Tibial artery (tissue), 4 donors: ENCODE data around the gene COL8A2.

Source experiments
- DNase-seq, 2 donors: peaks; one replicate each; pipeline ENCODE4 v3.0.0-alpha.2; 2019
- H3K27ac ChIP-seq, 2 donors: fragments of 200-600 bp; sonication (generic) in 1 of 2; 1 replicate in 1 of 2; 2 replicates in 1 of 2; pipeline ENCODE4 v1.5.1; 2018 to 2019; ENCODE audit warnings: mild to moderate bottlenecking in 1 of 2
- H3K27me3 ChIP-seq, 2 donors: fragments of 200-600 bp; sonication (generic) in 1 of 2; one replicate each; pipeline versions ENCODE4 v1.5.1 to v1.6.0; 2016 to 2019
- H3K36me3 ChIP-seq, 3 donors: fragments of 200-600 bp; sonication (generic) in 2 of 3; one replicate each; pipeline ENCODE4 v1.5.1; 2016 to 2019; ENCODE audit warnings: mild to moderate bottlenecking in 2 of 3
- H3K4me1 ChIP-seq, 4 donors: fragments of 200-600 bp; sonication (generic) in 2 of 4; 1 replicate in 3 of 4; 2 replicates in 1 of 4; pipeline ENCODE4 v1.5.1; 2016 to 2019
- H3K4me3 ChIP-seq, 2 donors: fragments of 200-600 bp; sonication (generic) in 1 of 2; 1 replicate in 1 of 2; 2 replicates in 1 of 2; pipeline ENCODE4 v1.5.1; 2018 to 2019; ENCODE audit warnings: mild to moderate bottlenecking in 2 of 2
- H3K9me3 ChIP-seq, 3 donors: fragments of 200-600 bp; sonication (generic) in 1 of 3; one replicate each; pipeline ENCODE4 v1.5.1; 2016 to 2019
- CTCF ChIP-seq, 2 experiments: fragments of 200-600 bp in 1 of 2; fragments of 450-650 bp in 1 of 2; IDR thresholded peaks; one replicate each; pipeline ENCODE4 v1.5.1; 2017 to 2019; ENCODE audit warnings: antibody characterized with exemption in 2 of 2, mild to moderate bottlenecking in 1 of 2, moderate library complexity in 1 of 2
- intact Hi-C: fragments of 100-400 bp; cut with DNase I; formaldehyde crosslinking; loops from one replicate; pipeline ENCODE4 v1.15.0; 2023; ENCODE audit warnings: low total_unique reads

The COL8A2 gene

GRCh38 chr1:36155408-36156328, 30.6 kb upstream of the COL8A2 start, which contains the start of gene MAP7D1:
MAP7D1 (plus strand) TSS chr1:36156160; CDS start chr1:36156418, 258 bp downstream.
- no peaks in the 10 kb centered on the region for H3K9me3 ChIP-seq
- H3K4me1 ChIP-seq: peaks cover 4 to 72% (median 57%) of the 10 kb centered on the region in 4 donors
- H3K36me3 ChIP-seq: no peaks in the 10 kb centered on the region
- H3K27ac ChIP-seq: peak within 1 kb of the TSS; percentile 99 to 100
- TF ChIP-seq CTCF (IDR thresholded peaks at IDR 0.05): no peak
- intact Hi-C loops: loop anchor here (5.0 kb wide), 1 partner anchor 132 kb away; no protein-coding TSS in a partner anchor
- DNase-seq: peak; percentile 88 to 94
- H3K4me3 ChIP-seq: peak within 1 kb of the TSS; percentile 99 to 100
- no peaks in the 10 kb centered on the region for H3K27me3 ChIP-seq

GRCh38 chr1:36154765-36155407, 29.9 kb upstream of the COL8A2 start:
- peaks cover 4 to 72% (median 57%) of the 10 kb centered on the region in 4 donors for H3K4me1 ChIP-seq
- no peak for TF ChIP-seq CTCF (IDR thresholded peaks at IDR 0.05)
- intact Hi-C loops: loop anchor here (5.0 kb wide), 2 partner anchors 32 to 132 kb away; no protein-coding TSS in a partner anchor
- peak overlapping the region; percentile 99 to 100 for H3K27ac ChIP-seq
- H3K4me3 ChIP-seq: peak overlapping the region; percentile 99 to 100
- no peaks in the 10 kb centered on the region for H3K27me3 ChIP-seq
- H3K36me3 ChIP-seq: no peaks in the 10 kb centered on the region
- H3K9me3 ChIP-seq: no peaks in the 10 kb centered on the region
- DNase-seq: peak; percentile 42 to 85

- Histone ChIP-seq H3K9me3 (no peaks in the 10 kb centered on the region), H3K4me1 (peaks cover 4 to 69% (median 53%) of the 10 kb centered on the region in 4 donors), H3K4me3 (no peak overlapping the region), H3K27ac (peak overlapping the region; percentile 99 to 100), H3K36me3 (no peaks in the 10 kb centered on the region), H3K27me3 (no peaks in the 10 kb centered on the region)
- no peak for DNase-seq
- intact Hi-C loops: loop anchor here (5.0 kb wide), 1 partner anchor 33 kb away; no protein-coding TSS in a partner anchor
- TF ChIP-seq CTCF (IDR thresholded peaks at IDR 0.05): no peak
Observed at GRCh38 chr1:36154335-36154734, 29.3 kb upstream of the COL8A2 start.

- no peak overlapping the region for H3K4me3 ChIP-seq
- H3K36me3 ChIP-seq: no peaks in the 10 kb centered on the region
- peak overlapping the region; percentile 99 to 100 for H3K27ac ChIP-seq
- no peaks in the 10 kb centered on the region for H3K9me3 ChIP-seq
- H3K4me1 ChIP-seq: peaks cover 4 to 64% (median 46%) of the 10 kb centered on the region in 4 donors
- TF ChIP-seq CTCF (IDR thresholded peaks at IDR 0.05): no peak
- DNase-seq: no peak
- intact Hi-C loops: loop anchor here (5.0 kb wide), 1 partner anchor 34 kb away; no protein-coding TSS in a partner anchor
- no peaks in the 10 kb centered on the region for H3K27me3 ChIP-seq
Observed at GRCh38 chr1:36153476-36153875, 28.5 kb upstream of the COL8A2 start.

GRCh38 chr1:36151845-36152203, 26.8 kb upstream of the COL8A2 start:
- peak in 1 of 2 donors; percentile 41 for DNase-seq
- no peak overlapping the region for H3K4me3 ChIP-seq
- H3K36me3 ChIP-seq: peaks cover 0 to 3% (median 3%) of the 10 kb centered on the region in 3 donors
- H3K27ac ChIP-seq: peak overlapping the region; percentile 89 to 100
- H3K27me3 ChIP-seq: no peaks in the 10 kb centered on the region
- no peak for TF ChIP-seq CTCF (IDR thresholded peaks at IDR 0.05)
- no peaks in the 10 kb centered on the region for H3K9me3 ChIP-seq
- intact Hi-C loops: loop anchor here (5.0 kb wide), 1 partner anchor 35 kb away; no protein-coding TSS in a partner anchor
- H3K4me1 ChIP-seq: peaks cover 0 to 68% (median 43%) of the 10 kb centered on the region in 4 donors
